Measurements from ENCODE around the gene GLRA3.

Gene GLRA3

GRCh38 chr4:174611792-174612191, 217.3 kb downstream of the GLRA3 start:
- no peak overlapping the region for H3K4me3 ChIP-seq (ENCODE audit: low read depth, low read length)
- in situ Hi-C loops (cut with HindIII; ENCODE audit: low sequenced_read_pairs) = loop anchor here (25.0 kb wide), 1 partner anchor 249 kb away; no protein-coding TSS in a partner anchor
- TF ChIP-seq CTCF (IDR thresholded peaks at IDR 0.05; ENCODE audit: low read depth, low read length, missing control alignments) = no peak
- DNase-seq (ENCODE audit: low read depth) = no peak

- DNase-seq (ENCODE audit: low read depth) = no peak
- in situ Hi-C loops (cut with HindIII; ENCODE audit: low sequenced_read_pairs) = loop anchor here (25.0 kb wide), 1 partner anchor 245 kb away; no protein-coding TSS in a partner anchor
- TF ChIP-seq CTCF (IDR thresholded peaks at IDR 0.05; ENCODE audit: low read depth, low read length, missing control alignments) = no peak
- no peak overlapping the region for H3K4me3 ChIP-seq (ENCODE audit: low read depth, low read length)
Observed at GRCh38 chr4:174607792-174608191, 221.3 kb downstream of the GLRA3 start.

GRCh38 chr4:174604198-174604597, 224.8 kb downstream of the GLRA3 start:
- DNase-seq (ENCODE audit: low read depth) = no peak
- no peak overlapping the region for H3K4me3 ChIP-seq (ENCODE audit: low read depth, low read length)
- TF ChIP-seq CTCF (IDR thresholded peaks at IDR 0.05; ENCODE audit: low read depth, low read length, missing control alignments) = no peak
- in situ Hi-C loops (cut with HindIII; ENCODE audit: low sequenced_read_pairs) = loop anchor here (25.0 kb wide), 1 partner anchor 242 kb away; no protein-coding TSS in a partner anchor

GRCh38 chr4:174600391-174600790, 228.7 kb downstream of the GLRA3 start:
- no peak overlapping the region for H3K4me3 ChIP-seq (ENCODE audit: low read depth, low read length)
- TF ChIP-seq CTCF (IDR thresholded peaks at IDR 0.05; ENCODE audit: low read depth, low read length, missing control alignments) = no peak
- in situ Hi-C loops (cut with HindIII; ENCODE audit: low sequenced_read_pairs) = loop anchor here (25.0 kb wide), 1 partner anchor 238 kb away; no protein-coding TSS in a partner anchor
- no peak for DNase-seq (ENCODE audit: low read depth)

GRCh38 chr4:174598800-174599199, 230.2 kb downstream of the GLRA3 start:
- in situ Hi-C loops (cut with HindIII; ENCODE audit: low sequenced_read_pairs) = no loop called here
- DNase-seq (ENCODE audit: low read depth) = no peak
- no peak overlapping the region for H3K4me3 ChIP-seq (ENCODE audit: low read depth, low read length)
- no peak for TF ChIP-seq CTCF (IDR thresholded peaks at IDR 0.05; ENCODE audit: low read depth, low read length, missing control alignments)

- H3K4me3 ChIP-seq (ENCODE audit: low read depth, low read length) = no peak overlapping the region
- TF ChIP-seq CTCF (IDR thresholded peaks at IDR 0.05; ENCODE audit: low read depth, low read length, missing control alignments) = no peak
- DNase-seq (ENCODE audit: low read depth) = no peak
- in situ Hi-C loops (cut with HindIII; ENCODE audit: low sequenced_read_pairs) = no loop called here
Observed at GRCh38 chr4:174596513-174596912, 232.5 kb downstream of the GLRA3 start.

All from astrocyte of the cerebellum (primary cell).